Ectodermal cell (in vitro differentiated cells): ENCODE data around the gene TPST2.

Experiments
- H3K27ac ChIP-seq: 2 replicates; pipeline ENCODE4 v1.7.0; 2013; ENCODE audit warnings: mild to moderate bottlenecking, low read depth, low read length; ENCODE audit not compliant: insufficient read depth, poor library complexity, severe bottlenecking
- H3K27me3 ChIP-seq: 2 replicates; pipeline ENCODE4 v1.7.0; 2013; ENCODE audit warnings: mild to moderate bottlenecking, low read length; ENCODE audit not compliant: insufficient read depth, control insufficient read depth, poor library complexity, severe bottlenecking
- H3K36me3 ChIP-seq: one replicate; pipeline ENCODE4 v1.7.0; 2013; ENCODE audit warnings: low read length; ENCODE audit not compliant: control insufficient read depth, insufficient read depth
- H3K4me1 ChIP-seq: one replicate; pipeline ENCODE4 v1.7.0; 2013; ENCODE audit warnings: low read length; ENCODE audit not compliant: control insufficient read depth, insufficient read depth
- H3K4me3 ChIP-seq: 2 replicates; pipeline ENCODE4 v1.7.0; 2013; ENCODE audit warnings: low read depth, low read length, control low read depth; ENCODE audit not compliant: insufficient read depth
- H3K9me3 ChIP-seq: 2 replicates; pipeline ENCODE4 v1.7.0; 2013; ENCODE audit warnings: mild to moderate bottlenecking, low read length, moderate library complexity; ENCODE audit not compliant: control insufficient read depth
- WGBS, 2 experiments: methylation state at CpG; one replicate each; pipeline ENCODE4 v1.1.7; 2013; ENCODE audit warnings: missing lambda C conversion rate in 2 of 2; 5-methylcytosine and 5-hydroxymethylcytosine counted together

Gene TPST2

DNA sequence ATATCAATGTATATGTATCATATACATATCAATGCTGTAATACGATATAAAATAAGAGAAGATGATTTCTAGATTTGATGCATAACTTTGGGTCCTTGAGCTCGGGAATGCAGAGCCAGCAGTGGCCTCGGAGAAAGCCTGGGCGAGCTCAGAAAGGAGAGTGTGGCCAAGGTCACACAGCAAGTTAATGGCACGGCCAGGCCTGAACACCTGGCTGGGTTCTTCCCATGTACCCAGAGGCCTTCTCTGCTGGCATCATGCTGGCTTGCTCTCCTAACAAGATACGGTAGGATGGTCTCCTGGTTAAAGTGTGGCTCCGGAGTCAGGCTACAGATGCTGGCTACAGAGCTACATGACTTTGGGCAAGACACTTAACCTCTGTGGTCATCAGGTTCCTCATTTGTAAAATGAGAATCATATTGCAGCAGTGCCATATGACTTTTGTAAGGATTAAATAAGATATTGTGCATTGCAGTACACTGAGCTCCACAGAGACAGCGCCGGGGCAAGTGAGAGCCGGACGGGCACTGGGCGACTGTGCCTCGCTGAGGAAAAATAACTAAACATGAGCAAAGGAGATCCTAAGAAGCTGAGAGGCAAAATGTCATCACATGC is 29.9 kb downstream of the TPST2 start:
- no peak overlapping the region for H3K27ac ChIP-seq
- H3K9me3 ChIP-seq: no peaks in the 10 kb centered on the region
- no peaks in the 10 kb centered on the region for H3K36me3 ChIP-seq
- peaks cover 17% of the 10 kb centered on the region for H3K4me1 ChIP-seq
- 93 to 94% methylated on average over 13 of the region's 13 CpGs for WGBS, 2 experiments
- no peak overlapping the region for H3K4me3 ChIP-seq
- no peaks in the 10 kb centered on the region for H3K27me3 ChIP-seq

DNA sequence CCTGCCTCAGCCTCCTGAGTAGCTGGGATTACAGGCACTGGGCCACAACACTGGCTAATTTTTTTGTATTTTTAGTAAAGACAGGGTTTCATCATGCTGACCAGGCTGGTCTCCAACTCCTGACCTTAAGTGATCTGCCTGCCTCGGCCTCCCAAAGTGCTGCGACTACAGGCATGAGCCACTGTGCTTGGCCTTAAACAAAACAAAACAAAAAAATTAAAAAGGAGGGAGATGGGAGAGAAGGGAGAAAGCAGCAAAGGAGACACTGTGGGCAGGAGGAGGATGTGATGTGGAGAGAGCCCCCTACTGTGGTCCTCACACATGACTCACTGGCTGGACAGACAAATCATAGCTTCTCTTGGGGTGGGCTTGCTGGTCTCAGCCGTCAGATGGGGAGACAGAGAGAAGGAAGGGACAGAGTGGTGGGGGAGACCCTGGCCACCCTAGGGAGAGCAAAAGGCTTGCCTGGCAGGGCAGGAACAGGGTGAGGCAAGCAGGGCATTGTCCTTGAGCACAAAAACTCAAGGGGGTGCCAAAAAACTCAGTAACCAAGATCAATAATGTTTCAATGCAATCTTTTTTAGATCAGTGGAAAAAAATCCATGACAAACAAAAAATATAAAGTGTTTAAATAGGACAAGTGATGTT is 31.6 kb downstream of the TPST2 start:
- no peak overlapping the region for H3K27ac ChIP-seq
- H3K4me1 ChIP-seq: peaks cover 12% of the 10 kb centered on the region
- no peaks in the 10 kb centered on the region for H3K9me3 ChIP-seq
- no peaks in the 10 kb centered on the region for H3K27me3 ChIP-seq
- WGBS, 2 experiments: 60 to 73% methylated on average over 3 of the region's 3 CpGs
- no peak overlapping the region for H3K4me3 ChIP-seq
- H3K36me3 ChIP-seq: no peaks in the 10 kb centered on the region

DNA sequence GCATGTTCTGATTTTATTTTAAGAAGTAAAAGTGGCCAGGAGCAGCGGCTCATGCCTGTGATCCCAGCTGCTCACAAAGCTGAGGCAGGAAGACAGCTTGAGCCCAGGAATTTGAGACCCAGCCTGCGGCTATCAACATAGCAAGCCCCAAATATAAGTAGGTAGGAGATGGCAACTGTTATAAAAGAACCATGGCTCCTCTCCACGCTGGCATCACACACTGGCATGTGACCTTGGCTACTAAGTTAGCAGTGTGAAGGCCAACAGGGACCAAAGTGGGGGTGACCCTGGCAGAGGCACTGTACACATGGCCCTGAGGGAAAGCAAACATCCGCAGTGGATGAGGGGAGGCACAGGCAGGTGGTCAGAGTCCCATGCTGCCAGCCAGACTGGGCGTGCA is 33.0 kb downstream of the TPST2 start:
- Histone ChIP-seq H3K27ac (no peak overlapping the region), H3K27me3 (no peaks in the 10 kb centered on the region)
- WGBS, 2 experiments: 92 to 95% methylated on average over 5 of the region's 5 CpGs

DNA sequence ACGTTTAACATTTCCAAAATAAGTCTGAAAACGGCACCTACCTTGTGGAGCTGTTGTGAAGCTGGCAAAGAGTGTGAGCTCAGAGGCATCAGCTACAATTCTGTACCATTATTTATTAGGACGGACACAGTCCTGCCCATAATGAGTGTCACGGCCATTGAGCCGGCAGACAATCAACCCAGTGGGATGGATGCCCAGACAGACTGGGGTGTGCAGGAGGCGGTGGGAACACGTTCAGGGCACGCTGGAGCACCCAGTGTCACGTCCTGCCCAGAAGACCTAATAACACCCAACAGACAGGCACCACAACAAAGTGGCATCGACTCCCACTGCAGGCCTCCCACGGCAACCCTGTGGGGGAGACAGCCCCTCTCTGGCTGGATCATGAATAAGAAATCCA is 34.5 kb downstream of the TPST2 start:
- WGBS, 2 experiments: 89 to 91% methylated on average over 11 of the region's 11 CpGs
- no peaks in the 10 kb centered on the region for H3K9me3 ChIP-seq
- H3K36me3 ChIP-seq: no peaks in the 10 kb centered on the region
- no peak overlapping the region for H3K27ac ChIP-seq
- no peaks in the 10 kb centered on the region for H3K27me3 ChIP-seq
- peaks cover 19% of the 10 kb centered on the region for H3K4me1 ChIP-seq
- H3K4me3 ChIP-seq: no peak overlapping the region

More for the DNA sequence above, 33.0 kb downstream of the TPST2 start:
- no peak overlapping the region for H3K4me3 ChIP-seq
- no peaks in the 10 kb centered on the region for H3K9me3 ChIP-seq
- peaks cover 12% of the 10 kb centered on the region for H3K4me1 ChIP-seq
- H3K36me3 ChIP-seq: no peaks in the 10 kb centered on the region

DNA sequence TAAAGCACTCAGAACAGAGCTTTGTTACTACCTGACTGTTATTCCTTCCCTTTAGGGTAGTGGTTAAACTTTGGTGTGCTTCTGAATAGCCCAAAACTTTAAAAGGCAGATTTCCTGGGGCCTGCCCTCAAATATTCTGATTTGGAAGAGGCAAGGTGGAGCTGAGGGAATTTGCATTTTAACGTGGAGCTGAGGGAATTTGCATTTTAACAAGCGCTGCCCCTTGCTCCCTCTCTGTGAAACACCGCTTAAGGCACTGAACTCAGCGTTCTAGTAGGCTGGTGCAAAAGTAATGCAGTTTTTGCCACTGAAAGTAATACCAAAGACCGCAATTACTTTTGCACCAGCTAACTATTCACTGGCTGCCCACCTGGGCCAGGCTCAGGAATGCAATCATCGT is 35.0 kb downstream of the TPST2 start:
- no peak overlapping the region for H3K4me3 ChIP-seq
- no peaks in the 10 kb centered on the region for H3K36me3 ChIP-seq

DNA sequence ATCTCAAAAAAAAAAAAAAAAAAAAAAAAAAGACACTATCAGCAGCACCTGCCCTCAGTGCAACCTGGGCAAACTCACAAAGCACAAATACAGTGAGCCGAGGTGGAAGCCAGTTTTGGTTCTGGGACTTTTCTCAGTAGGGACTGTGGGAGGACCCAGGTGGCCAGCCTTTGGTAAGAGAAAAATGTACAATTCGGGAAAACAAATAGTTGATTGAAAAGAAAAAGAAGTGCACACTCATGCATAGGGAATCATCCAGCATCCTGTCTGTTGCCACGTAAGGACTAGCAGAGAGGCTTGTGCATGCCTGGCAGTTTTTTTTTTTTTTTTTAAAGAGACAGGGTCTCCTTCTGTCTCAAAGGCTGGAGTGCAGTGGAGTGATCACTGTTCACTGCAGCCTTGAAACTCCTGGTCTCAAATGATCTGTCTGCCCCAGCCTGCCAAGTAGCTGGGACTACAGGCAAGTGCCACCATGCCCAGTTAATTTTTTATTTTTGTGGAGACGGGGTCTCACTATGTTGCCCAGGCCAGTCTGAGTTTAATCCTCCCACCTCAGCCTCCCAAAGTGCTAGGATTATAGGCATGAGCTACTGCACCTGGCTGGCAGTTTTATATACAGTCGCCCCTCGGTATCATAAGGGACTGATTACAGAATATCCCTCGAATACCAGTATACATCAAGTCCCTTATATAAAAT is 36.7 kb downstream of the TPST2 start:
- Histone ChIP-seq H3K4me3 (no peak overlapping the region), H3K4me1 (peaks cover 19% of the 10 kb centered on the region), H3K9me3 (no peaks in the 10 kb centered on the region), H3K36me3 (no peaks in the 10 kb centered on the region), H3K27ac (no peak overlapping the region), H3K27me3 (no peaks in the 10 kb centered on the region)
- 85 to 88% methylated on average over 6 to 7 of the region's 7 CpGs for WGBS, 2 experiments

More for the DNA sequence above, 35.0 kb downstream of the TPST2 start:
- no peak overlapping the region for H3K27ac ChIP-seq
- no peaks in the 10 kb centered on the region for H3K9me3 ChIP-seq
- no peaks in the 10 kb centered on the region for H3K27me3 ChIP-seq
- WGBS, 2 experiments: 46 to 47% methylated on average over 6 of the region's 6 CpGs
- peaks cover 24% of the 10 kb centered on the region for H3K4me1 ChIP-seq

DNA sequence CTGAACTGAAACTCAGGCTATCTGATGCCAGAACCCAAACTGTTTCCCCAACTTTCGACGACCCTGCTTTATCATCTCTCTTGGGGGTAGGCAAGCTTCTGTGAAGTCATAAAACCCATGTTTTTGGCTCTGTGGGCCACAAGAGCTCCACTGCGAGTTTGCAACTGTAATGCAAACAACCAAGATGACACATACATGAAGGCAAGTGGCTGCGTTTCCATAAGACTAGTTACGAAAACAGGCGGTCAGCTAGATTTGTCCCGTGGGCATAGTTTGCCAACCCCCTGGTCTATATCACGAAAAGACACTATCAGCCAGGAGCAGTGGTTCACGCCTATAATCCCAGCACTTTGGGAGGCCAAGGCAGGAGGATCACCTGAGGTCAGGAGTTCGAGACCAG is 37.5 kb downstream of the TPST2 start:
- no peaks in the 10 kb centered on the region for H3K27me3 ChIP-seq
- no peak overlapping the region for H3K4me3 ChIP-seq
- H3K36me3 ChIP-seq: no peaks in the 10 kb centered on the region
- H3K4me1 ChIP-seq: peaks cover 16% of the 10 kb centered on the region
- 62 to 64% methylated on average over 9 to 10 of the region's 10 CpGs for WGBS, 2 experiments
- H3K27ac ChIP-seq: no peak overlapping the region
- no peaks in the 10 kb centered on the region for H3K9me3 ChIP-seq

DNA sequence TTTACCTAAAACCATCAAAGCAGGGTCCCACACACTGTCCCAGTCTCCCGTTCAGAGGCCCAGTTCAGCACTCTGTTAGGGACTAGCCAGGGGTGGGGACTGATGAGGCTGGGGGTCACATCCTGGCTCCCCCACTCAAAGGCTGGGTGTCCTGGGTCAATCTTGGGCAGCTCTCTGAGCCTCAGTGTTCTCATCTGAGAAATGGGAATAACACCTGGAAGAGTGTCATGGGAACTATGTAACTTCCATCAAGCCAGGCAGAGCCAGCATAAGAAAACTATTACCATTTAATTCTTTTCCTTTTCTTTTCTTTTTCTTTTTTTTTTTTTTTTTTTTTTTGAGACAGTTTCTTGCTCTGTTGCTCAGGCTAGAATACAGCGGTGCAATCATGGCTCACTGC is 38.4 kb downstream of the TPST2 start:
- no peaks in the 10 kb centered on the region for H3K36me3 ChIP-seq
- H3K4me1 ChIP-seq: peaks cover 16% of the 10 kb centered on the region
- H3K27me3 ChIP-seq: no peaks in the 10 kb centered on the region
- no peaks in the 10 kb centered on the region for H3K9me3 ChIP-seq
- no peak overlapping the region for H3K4me3 ChIP-seq
- WGBS, 2 experiments: 89 to 93% methylated on average over 2 of the region's 2 CpGs
- H3K27ac ChIP-seq: peak overlapping the region; percentile 55

DNA sequence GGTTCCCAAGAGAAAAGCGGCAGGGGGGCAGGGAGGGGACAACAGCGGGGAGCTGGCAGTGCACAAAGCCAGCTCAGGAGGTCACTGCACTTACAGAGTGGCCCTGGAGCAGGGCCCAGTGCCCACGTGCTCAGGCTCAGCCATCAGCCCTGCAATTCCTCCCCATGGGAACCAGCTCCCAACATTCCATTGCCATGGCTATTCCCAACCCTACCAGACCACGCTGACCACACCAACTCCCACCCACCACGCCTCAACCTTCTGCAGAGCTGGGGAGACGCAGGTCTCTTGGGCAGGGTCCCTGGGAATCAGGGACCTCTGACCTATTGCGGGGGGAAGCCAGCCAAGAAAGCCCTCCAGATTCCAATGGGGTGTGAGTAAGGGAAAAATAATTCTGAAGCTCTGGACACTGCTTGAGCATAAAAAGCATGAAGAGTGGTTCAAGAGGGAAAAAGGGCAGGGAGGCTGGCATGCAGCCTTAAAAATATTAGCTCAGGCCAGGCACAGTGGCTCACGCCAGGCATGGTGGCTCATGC is 39.4 kb downstream of the TPST2 start:
- H3K36me3 ChIP-seq: no peaks in the 10 kb centered on the region
- peak overlapping the region; percentile 77 for H3K27ac ChIP-seq
- 66 to 69% methylated on average over 8 of the region's 8 CpGs for WGBS, 2 experiments

DNA sequence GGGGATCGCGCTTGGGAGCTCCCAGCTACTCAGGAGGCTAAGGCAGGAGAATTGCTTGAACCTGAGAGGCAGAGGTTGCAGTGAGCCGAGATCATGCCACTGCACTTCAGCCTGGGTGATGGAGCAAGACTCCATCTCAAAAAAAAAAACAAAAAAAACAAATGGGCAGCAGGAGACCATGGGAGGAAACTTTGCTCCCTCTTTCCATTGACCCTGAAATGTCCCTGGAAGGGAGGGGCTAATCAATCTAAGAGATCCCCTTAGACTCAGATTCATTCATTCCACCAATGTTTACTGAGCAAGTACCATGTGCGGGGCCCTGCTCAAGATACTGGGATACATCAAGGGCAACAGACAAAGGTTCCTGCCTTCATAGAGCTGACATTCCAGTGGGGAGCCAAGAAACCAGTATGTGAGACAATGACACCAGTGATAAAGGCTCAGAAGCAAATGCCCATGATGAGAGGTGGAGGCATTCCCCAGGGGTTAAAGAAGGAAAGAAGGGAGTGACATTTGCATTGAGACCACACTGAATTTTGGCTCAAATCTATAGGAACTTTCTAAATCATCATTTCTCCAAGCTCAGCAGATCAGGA is 39.9 kb downstream of the TPST2 start:
- no peak overlapping the region for H3K4me3 ChIP-seq
- H3K4me1 ChIP-seq: peaks cover 12% of the 10 kb centered on the region
- no peaks in the 10 kb centered on the region for H3K9me3 ChIP-seq
- no peaks in the 10 kb centered on the region for H3K27me3 ChIP-seq
- no peaks in the 10 kb centered on the region for H3K36me3 ChIP-seq
- 89 to 90% methylated on average over 4 of the region's 4 CpGs for WGBS, 2 experiments
- H3K27ac ChIP-seq: peak overlapping the region; percentile 77

More for the DNA sequence above, 39.4 kb downstream of the TPST2 start:
- H3K4me1 ChIP-seq: peaks cover 16% of the 10 kb centered on the region
- no peak overlapping the region for H3K4me3 ChIP-seq
- no peaks in the 10 kb centered on the region for H3K27me3 ChIP-seq
- no peaks in the 10 kb centered on the region for H3K9me3 ChIP-seq
